GM18498 (cell line): Measurements from ENCODE around the gene SLC25A1.
"Not testable (repeated sequence)": the region's sequence is repeated elsewhere in the genome, so short reads cannot be mapped to it uniquely, and the experiment has no call there.

Experiments
- ATAC-seq: cut with Tn5 transposase; IDR thresholded peaks from one replicate; pipeline ENCODE4 v1.9.1; 2021; ENCODE audit warnings: mild to moderate bottlenecking, moderate library complexity; ENCODE audit not compliant: unreplicated experiment

Gene SLC25A1

DNA sequence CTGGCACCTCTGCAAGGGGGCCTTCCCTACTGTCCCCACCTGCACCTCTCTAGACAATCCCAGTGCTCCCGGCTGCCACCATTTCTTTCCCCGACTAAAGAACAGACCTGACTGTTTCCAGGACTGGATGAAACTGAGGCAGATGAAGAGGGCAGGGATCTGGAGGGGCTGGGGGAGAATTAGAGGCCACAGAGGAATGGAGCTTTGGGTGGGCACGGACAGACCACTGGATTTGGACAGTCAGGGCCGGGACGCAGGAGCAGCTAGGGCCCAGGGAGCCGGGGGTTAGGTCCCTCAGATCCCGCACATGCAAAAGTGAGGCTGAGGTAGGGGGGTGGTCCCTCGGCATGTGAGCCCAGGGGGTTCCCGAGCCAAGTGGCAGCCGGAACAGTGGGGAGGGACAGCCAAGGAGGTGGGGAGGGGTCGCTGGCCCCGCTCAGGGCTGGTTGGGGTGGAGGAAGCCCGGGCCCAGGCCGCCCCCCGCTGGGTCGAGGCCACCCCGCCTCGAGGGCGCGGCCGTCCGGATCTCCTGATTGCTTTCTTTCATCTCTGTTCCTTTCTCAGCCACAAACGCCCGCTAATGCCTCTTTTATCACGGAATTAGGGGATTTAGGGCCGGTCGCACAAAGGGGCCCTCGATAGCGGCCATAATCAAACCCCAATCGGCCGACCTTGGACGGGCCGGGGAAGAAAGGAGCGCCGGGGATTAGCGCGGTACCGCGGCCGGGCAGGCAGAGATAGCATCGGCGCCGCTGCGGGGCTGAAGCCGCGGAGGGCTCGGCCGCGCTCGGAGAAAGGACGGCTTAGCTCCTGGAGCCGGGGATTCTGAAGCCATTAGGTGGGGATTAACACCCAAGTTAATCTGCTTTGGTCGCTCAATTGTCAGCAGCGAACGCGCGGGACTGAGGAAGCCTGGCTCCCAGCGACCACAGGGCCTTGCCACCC lies 9.3 kb downstream of the SLC25A1 start:
- no peak for ATAC-seq

DNA sequence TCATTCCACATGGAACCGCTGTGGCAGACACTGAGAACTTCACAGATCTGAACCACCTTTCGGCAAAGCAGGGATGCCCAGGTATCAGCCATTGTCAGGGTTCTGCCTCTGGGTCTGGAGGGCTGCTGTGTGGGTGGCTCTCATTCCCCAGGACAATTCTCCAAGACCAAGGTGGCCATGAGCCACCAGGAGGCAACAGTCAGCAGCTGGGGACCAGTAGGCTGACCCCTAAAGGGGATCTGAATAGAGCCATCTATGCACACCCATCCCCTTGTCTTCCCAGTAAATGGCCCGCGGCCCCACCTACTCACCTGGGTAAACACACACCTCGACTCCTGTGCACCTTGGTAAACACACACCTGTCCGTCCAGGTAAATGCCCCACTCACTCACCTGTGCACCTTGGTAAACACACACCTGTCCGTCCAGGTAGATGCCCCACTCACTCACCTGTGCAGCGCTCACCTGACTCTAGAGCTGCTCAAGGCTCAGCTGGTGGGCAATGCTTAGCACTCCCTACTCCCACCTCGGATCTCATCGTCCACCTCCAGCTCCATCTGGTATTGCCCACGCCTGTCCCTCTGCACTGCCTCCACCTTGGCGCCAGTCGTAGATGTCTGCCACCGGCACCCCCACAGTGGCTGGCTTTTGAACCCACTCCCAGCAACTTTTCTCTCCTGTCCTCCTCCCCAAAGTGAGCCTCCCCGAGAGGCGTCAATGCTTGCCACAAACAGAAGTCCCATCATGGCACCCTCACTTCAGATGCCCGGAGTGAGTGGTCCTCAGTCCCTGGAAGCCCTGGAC lies 10.2 kb downstream of the SLC25A1 start:
- ATAC-seq, result no peak

DNA sequence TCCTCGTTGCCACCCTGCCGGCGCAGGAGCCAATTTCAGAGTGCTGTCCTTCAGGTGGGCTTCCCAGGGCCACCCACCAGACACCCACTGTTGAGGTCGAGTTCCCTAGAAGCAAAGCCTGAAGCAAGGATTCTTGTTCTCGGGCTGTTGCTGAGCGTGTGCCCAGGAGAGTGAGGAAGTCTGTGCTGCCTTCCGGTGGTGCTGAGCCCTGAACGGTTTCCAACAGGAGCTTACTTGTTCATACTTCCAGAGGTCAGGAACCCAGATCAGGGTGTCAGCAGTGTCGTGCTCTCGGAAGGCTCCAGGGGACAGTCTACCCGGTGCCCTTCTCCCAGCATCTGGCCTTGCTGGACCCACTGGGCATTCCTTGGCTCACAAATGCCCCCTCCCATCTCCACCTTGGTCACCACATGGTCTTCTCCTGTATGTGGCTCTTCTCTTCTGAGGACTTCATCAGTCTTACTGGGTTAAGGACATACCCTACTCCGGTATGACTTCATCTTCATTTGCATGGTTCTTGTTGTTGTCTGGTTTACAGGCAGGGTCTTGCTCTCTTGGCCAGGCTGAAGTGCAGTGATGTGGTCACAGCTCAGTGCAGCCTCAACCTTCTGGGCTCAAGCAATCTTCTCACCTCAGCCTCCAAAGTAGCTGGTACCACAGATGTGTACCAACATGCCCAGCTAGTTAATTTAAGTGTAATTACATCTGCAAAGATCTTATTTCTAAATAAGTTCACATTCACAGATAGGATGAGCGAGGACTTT lies 11.2 kb downstream of the SLC25A1 start:
- ATAC-seq, result no peak

DNA sequence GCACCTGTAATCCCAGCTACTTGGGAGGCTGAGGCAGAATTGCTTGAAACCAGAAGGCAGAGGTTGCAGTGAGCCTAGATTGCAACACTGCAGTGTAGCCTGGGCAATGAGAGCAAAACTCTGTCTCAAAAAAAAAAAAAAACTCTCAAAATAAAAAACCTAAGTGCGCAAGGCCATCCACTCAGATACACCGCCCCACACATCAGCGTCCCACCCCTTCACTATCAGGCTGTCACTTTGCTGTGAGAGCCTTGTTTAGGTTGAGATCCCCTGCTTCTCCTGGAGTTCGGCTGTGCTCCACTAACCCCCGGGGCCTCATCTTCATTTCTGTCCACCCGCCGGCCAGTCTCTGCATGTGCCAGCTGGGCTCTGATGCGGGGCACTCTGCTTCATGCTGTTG lies 12.1 kb downstream of the SLC25A1 start:
- no peak for ATAC-seq

DNA sequence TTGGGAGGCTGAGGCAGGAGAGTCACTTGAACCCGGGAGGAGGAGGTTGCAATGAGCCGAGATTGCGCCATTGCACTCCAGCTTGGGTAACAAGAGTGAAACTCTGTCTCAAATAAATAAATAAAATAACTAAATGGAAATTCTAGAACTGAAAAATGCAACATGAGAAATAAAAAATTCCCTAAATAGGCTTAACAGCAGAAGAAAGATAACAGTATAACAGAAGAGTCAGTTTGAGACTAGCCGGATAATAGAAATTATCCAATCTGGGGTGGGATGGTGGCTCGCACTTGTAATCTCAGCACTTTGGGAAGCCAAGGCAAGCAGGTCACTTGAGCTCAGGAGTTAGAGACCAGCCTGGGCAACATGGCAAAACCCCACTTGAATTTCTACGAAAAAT lies 14.1 kb downstream of the SLC25A1 start:
- ATAC-seq, result no peak

DNA sequence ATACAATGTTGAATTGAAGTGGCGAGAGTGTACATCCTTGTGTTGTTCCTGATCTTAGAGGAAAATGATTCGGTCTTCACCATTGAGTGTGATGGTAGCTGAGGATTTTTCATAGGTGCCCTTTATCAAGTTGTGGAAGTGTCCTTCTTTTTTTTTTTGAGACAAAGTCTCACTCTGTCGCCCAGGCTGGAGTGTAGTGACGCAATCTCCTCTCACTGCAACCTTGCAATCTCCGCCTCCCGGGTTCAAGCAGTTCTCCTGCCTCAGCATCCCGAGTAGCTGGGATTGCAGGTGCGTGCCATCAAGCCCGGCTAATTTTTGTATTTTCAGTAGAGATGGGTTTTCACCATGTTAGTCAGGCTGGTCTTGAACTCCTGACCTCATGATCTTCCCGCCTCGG lies 19.9 kb downstream of the SLC25A1 start:
- ATAC-seq, result not testable (repeated sequence)

DNA sequence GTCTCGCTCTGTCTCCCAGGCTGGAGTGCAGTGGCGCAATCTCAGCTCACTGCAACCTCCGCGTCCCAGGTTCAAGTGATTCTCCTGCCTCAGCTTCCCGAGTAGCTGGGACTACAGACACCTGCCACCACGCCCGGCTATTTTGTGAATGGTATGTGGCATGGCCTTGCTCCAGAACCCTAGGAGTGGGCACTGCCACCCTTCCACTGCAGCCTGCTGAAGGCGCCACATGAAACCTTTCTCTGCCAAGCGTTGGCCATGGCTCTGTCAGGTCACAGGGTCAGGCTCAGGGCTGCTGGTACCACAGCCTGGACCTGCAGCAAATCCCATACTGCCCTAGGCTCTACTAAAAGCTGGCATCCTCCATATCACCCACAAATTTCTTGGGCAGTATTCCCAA lies 22.4 kb downstream of the SLC25A1 start:
- not testable (repeated sequence) for ATAC-seq

DNA sequence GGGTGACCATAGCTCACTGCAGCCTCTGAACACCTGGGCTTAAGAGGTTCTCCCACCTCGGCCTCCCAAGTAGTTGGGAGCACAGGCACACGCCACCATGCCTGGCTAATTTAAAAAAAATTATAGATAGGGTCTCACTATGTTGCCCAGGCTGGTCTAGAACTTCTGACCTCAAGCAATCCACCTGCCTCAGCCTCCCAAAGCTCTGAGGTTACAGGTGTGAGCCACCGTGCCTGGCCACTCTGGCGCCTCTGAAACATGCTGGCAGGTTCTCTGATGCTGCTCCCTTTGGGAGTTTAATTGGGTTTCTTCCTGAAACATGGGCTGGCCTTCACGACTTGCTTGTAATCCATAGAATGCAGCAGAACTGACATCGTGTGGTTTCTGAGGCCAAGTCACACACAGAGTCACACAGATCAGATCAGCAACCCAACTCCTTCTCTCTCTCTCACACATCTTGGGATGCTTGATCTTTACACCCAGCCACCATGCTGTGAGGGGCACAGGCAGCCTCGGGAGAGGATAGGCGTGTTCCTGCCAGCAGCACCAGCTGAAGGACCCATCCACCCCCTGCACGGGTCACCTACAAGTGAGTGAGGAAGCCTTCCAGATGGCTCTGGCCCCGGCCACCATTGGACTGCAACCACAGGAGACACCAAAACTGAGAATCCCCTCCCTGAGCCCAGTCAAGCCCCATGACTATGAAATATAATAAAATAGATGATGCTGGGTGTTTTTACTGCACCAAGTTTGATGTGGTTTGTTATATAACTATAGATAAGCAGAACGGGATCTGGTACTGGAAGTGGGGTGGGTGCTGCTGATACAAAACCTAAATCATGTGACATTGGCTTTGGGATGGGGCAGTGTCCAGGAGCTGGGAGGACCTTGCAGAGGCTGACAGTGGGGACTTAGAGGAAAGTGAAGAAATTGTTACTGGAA lies 25.3 kb downstream of the SLC25A1 start:
- ATAC-seq, result no peak

DNA sequence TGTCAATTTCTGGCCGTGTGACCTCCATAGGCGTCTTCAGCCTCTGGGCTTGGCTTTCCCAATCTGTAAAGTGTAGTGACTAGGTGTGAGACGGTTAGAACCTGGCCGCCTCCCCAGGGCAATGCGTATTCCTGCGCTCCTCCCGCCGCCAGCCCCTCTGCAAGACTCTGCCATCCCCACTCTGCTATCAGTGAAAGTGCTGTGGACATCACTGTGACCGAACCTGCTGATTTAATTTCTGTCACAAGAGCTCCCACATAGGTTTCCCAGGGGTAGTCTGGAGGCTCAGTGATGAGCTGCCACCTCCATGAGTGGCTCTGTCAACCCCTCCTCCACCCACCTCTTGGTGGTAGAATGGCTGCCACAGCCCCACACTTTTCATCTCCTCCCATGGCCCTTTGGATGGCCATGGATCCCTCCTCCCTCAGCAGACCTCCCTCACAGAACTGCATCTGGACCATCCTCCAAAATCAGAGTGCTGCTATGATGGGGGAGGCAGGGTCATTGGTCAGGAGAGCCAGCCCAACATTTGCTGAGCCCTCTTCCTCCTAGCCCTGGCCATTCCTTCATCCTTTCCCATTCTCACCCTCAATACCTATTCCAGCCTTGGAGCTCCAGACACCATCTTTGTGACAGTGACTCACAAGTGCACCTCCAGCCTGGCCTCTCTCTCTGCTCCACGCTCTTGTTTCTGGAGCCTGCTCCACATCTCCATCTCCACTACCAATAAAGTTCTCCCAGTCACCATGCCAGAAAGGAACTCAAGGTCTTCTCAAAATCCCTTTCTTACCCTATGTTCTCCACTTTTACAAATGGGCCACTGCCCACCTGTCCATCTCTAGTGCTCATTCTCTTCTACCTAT lies 27.0 kb downstream of the SLC25A1 start:
- ATAC-seq, result no peak

DNA sequence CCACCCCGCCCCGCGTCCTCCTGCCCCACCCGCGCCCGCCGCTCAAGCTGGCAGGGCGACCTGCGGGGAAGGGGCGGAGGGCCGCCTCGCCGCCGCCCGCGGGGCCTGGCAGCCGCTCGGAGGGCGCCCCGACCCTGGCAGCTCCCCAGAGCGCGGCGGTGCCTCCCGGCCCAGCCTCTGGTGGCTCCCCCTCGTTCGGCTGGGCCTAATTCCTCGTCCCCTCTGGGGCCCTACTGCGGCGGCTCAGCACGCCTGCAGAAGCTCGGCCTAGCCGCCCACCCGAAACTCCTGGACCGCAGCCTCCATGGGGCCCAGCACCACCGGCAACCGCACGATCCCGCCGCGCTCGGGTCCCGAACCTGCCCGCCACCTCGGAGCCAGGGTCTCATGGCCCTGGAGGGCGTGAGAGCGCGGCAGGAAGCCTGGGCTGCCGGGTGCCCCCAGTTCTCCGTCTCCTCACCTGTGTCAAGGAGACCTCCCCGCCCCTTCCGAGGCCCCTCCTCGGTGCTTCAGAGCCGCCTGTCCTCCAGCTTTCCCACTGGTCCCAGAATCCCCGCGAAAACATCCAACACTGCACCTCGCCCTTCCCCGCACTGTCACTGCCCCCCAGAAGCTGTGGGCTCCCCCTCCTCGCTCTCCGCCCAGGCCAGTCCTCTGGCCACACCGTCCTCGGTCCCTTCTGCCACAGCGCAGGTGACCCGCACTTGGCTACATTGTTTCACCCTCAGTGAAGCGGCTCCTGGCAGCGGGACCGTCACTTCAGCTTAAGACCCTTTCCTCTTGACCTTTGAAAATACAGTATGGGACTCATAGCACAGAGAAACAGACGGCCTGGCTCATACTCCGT lies 27.8 kb downstream of the SLC25A1 start:
- ATAC-seq, result no peak

DNA sequence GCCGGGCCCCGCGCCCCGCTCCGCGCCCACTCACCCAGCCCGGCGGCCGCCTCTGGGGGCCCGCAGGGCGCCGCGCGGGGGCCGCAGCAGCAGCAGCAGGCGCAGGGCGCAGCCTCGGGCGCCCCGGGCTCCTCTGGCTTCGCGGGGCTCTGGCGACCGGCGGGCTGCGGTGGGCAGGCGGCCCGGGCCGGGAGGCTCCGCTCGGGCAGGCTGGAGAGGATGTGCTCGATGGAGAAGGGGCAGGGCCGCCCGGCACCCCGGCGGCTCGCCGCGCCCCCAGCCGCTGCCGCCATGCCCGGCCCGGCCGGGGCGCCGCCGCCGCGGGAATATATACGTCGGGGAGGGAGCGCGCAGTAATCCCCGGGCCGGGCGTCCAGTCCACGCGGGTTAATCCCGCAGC lies 28.5 kb downstream of the SLC25A1 start, which contains the start of gene GSC2:
TSS of gene GSC2 (minus strand) at position 302 of the 400 bp plus-strand sequence. CDS start at position 293, 9 bp downstream.
- ATAC-seq, result no peak

DNA sequence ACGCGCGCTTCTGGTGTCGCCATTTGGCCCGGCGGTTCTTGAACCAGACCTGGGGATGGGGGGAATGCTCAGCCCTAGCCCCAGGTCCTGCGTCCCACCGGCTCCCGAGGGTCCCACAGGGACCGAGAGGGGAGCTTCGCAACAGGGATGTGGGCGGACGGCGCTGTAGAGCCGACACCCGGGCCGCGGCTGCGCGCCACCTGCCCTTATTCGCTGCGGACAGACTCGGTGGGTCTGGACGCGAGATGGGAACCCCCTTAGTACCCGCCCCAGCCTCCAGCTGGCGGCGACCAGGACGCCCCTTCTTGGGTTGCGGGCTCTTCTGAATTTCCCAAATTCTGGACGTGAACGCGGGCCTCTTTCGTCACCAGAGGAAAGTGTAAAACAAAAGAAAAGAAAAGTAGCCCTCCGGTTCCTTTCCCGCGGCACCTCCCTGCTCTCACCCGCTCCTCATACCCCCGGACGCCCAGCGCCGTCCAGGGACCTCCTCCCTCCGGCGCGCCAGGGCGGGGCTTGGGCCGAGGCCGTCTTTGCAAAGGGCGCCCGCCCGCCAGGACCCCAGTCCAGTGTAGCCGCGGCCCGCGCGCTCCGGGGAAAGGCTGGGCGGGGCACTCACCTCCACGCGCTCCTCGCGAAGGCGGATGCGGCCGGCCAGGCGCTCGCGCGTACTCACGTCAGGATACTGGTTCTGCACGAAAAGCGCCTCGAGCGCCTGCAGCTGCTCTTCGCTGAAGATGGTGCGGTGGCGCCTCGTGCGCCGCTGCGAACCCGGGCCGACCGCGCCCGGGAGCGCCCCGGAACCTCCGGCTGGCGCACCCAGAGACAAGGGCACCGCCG lies 29.3 kb downstream of the SLC25A1 start:
- no peak for ATAC-seq

DNA sequence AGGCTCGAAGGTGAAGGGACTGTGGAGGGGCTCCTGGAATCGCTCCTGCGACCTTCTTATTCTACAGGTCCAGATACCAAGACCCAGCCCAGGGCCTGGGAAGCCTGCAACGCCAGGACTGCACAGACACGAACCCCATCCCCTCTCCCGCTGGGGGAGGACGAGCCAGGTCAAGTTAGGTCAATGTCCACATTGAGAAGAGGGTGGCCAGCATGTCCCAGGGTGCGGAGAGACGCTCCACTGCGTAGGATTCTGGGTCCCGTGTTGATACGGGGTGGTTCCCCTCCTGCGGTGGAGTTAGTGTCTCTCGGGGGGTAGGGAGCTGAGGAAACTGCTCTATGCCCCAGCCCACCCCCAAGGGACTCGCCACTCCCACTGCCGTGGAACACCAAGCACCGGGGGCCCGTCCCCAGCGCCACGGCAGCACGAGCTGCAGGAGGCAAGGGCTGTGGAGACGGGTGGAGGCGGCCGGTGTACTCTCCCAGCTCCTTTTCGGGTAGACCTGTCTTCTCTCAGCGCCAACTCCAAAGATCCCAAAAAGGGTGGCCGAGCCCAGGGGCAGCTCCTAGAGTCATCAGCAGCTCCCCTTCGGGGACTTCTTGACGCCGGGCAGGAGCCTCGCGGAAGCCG lies 30.0 kb downstream of the SLC25A1 start:
- ATAC-seq, result no peak

DNA sequence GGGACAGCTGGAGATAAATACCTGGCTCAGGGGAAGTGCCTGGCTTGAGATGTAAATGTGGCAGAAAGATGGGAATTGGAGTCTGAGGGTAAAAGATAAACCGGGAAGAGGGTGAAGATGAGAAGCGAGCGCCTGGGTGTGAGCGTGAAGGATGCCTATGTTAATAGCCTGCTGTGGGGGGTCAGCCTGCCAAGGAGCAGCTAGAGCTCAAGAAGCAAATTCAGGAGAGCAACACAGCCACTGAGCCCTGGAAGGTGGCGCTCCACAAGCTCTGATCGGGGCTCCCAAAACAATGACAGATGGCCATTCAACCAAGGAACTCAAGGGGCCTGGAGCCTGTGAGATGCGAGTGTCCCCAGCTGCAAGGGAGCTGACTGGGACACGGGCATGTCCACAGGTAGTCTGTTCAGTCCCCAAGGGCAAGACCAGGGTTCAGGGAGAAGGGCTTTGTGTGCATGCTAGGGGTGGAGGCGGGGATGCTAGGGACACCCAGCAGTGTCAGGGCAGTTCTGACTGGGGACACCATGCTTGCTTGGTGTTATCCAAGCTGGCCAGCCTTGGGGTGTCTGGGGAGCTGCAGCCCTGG lies 31.2 kb downstream of the SLC25A1 start:
- no peak for ATAC-seq

DNA sequence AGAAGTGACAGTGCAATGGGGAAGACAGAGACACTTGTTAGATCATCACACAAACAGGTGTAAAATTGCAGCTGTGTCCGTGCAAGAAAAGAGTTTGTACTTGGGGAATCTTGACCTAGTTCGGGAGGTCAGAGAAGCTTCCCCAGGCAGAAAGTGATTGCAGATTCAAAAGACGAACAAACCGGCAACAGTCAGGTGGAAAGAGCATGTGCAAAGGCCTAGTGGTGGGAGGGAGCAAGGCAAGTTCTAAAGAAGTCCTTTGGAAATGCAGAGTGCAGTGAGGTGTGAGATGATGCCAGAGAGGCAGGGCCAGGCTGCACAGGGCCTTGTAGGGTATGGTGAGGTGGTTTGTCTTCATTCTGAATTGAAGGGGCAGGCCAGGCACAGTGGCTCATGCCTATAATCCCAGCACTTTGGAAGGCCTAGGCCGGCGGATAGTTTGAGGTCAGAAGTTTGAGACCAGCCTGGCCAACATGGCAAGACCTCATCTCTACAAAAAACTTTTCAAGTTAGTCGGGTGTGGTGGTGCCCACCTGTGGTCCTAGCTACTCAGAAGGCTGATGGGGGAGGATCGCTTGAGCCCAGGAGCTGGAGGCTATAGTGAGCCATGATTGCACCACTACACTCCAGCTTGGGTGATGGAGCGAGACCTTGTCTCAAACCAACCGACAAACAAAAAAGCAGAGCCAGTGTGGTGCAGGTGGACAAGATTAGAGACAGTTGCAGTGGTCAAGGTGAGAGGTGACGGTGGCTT lies 32.1 kb downstream of the SLC25A1 start:
- ATAC-seq, result no peak

DNA sequence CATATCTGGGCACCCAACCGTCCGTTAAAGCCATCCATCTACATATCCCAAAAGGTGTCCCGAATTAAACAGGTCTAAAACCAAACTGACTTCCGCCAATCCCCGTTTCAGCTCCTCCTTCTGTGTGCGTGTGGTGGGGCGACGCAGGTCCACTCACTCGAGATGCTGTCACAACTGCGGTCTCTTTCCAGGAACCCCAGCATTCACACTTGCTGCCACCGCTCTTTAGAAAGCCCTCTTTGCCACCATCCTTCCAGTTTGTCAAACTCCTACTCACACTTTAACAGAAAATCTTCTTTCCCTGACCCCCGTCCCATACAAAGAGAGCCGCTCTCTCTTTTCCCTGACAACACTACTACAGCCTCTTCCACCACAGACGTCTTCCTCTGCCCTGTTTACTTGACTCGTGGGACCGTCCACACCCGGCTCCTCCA lies 34.6 kb downstream of the SLC25A1 start:
- peak; percentile 13 for ATAC-seq
